ENCODE measurements around the gene FAM193B.

GRCh38 chr5:177527595-177527994 is 26.8 kb downstream of the FAM193B start:
- TF ChIP-seq CTCF (IDR thresholded peaks at IDR 0.05 in 2 of 3, conservative IDR thresholded peaks at IDR 0.05 in 1 of 3; ENCODE audit: insufficient read depth in 2 of 3, low read depth in 1 of 3, low read length in 3 of 3) (no peak), EWSR1 (IDR thresholded peaks at IDR 0.05; ENCODE audit: borderline replicate concordance, low read depth, partially characterized antibody) (no peak), NR1H2 (CRISPR knock-in tag; IDR thresholded peaks at IDR 0.05) (no peak)

All from K562 (cell line).